GM21619 (cell line): ENCODE results near the gene ACBD6.

ENCODE experiments used
- ATAC-seq: cut with Tn5 transposase; IDR thresholded peaks from one replicate; pipeline ENCODE4 v1.9.1; 2021; ENCODE audit not compliant: unreplicated experiment

The ACBD6 gene

GRCh38 chr1:180258290-180258689 is 244.1 kb downstream of the ACBD6 start:
- no peak for ATAC-seq

- ATAC-seq: no peak
Measured at GRCh38 chr1:180257486-180257885, 244.9 kb downstream of the ACBD6 start.

- ATAC-seq: no peak
Measured at GRCh38 chr1:180257028-180257386, 245.4 kb downstream of the ACBD6 start.

GRCh38 chr1:180256341-180257027 is 245.9 kb downstream of the ACBD6 start:
- no peak for ATAC-seq

- no peak for ATAC-seq
Measured at GRCh38 chr1:180255536-180256340, 246.6 kb downstream of the ACBD6 start.

GRCh38 chr1:180254854-180255253 is 247.5 kb downstream of the ACBD6 start:
- ATAC-seq: no peak

GRCh38 chr1:180254496-180254819 is 247.9 kb downstream of the ACBD6 start:
- no peak for ATAC-seq

GRCh38 chr1:180253585-180254495 is 248.5 kb downstream of the ACBD6 start:
- no peak for ATAC-seq

- ATAC-seq: peak; percentile 77
Measured at GRCh38 chr1:180252638-180253536, 249.5 kb downstream of the ACBD6 start.

GRCh38 chr1:180251526-180252305 is 250.7 kb downstream of the ACBD6 start:
- no peak for ATAC-seq

- ATAC-seq: no peak
Measured at GRCh38 chr1:180250883-180251509, 251.4 kb downstream of the ACBD6 start.

GRCh38 chr1:180250499-180250770 is 251.9 kb downstream of the ACBD6 start:
- no peak for ATAC-seq

- no peak for ATAC-seq
Measured at GRCh38 chr1:180249725-180250498, 252.5 kb downstream of the ACBD6 start.

- ATAC-seq: no peak
Measured at GRCh38 chr1:180248731-180249681, 253.4 kb downstream of the ACBD6 start.

- ATAC-seq: no peak
Measured at GRCh38 chr1:180248176-180248575, 254.2 kb downstream of the ACBD6 start.

- ATAC-seq: no peak
Measured at GRCh38 chr1:180247580-180247979, 254.8 kb downstream of the ACBD6 start.

- ATAC-seq: no peak
Measured at GRCh38 chr1:180247061-180247460, 255.3 kb downstream of the ACBD6 start.

- ATAC-seq: no peak
Measured at GRCh38 chr1:180246579-180246978, 255.8 kb downstream of the ACBD6 start.
